ENCODE measurements around the gene CRTC2.

CRTC2 gene

DNA sequence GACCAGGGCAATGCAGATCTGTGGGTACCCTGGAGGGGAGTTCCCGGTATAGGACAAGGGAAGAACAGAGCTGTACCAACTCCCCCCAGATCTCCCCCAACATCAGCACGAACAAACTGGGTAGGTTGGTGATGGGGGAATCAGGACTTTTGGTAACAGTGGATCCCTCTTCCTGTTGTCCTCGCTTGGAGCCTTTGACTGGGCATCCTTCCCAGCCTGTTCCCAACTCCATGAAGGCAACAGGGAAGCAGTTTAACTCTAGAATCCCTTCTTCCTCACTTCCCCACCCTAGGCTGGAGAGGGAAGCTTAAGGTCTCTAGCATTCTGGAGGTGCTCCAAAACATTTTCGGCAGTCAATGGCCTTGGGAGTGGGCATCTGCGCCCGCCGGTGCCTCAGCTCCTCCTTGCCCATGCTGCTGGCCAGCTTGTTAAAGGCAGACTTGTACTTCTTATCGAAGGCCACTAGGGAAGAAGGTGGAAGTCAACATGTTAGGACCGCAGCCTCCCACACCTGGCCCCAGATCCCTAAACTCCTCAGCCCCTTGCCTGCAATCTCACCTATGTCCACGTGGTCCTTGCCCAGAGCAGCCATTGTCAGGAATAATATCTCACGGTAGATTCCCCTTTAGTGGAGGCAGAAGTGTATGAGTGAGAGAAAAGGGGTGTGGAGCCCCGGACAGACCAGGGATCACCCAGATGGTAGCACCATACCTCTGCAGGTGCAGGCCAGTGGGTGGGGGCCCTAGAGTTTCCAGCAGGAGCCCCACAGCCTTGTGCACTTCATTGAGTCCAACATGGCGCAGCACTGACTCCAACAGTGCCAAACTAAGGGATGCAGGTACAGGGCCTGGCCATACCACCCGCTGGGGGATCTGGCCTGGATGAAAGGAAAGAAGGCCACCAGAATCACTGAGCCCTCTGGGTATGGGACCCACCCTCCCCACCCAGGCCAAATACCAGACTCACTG lies 28.1 kb downstream of the CRTC2 start:
- TF ChIP-seq EZH2 (IDR thresholded peaks at IDR 0.05; ENCODE audit: borderline replicate concordance, low read length), result no peak
- TF ChIP-seq, protein P1, sequence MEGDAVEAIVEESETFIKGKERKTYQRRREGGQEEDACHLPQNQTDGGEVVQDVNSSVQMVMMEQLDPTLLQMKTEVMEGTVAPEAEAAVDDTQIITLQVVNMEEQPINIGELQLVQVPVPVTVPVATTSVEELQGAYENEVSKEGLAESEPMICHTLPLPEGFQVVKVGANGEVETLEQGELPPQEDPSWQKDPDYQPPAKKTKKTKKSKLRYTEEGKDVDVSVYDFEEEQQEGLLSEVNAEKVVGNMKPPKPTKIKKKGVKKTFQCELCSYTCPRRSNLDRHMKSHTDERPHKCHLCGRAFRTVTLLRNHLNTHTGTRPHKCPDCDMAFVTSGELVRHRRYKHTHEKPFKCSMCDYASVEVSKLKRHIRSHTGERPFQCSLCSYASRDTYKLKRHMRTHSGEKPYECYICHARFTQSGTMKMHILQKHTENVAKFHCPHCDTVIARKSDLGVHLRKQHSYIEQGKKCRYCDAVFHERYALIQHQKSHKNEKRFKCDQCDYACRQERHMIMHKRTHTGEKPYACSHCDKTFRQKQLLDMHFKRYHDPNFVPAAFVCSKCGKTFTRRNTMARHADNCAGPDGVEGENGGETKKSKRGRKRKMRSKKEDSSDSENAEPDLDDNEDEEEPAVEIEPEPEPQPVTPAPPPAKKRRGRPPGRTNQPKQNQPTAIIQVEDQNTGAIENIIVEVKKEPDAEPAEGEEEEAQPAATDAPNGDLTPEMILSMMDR (IDR thresholded peaks at IDR 0.05; ENCODE audit: low read length), result no peak
- no peaks in the 10 kb centered on the region for H3K9me2 ChIP-seq (ENCODE audit: low read depth, low read length)
- no peak overlapping the region for H3K4me2 ChIP-seq (ENCODE audit: low read length)
- no peak overlapping the region for H2AFZ ChIP-seq (ENCODE audit: low read length)
- no peaks in the 10 kb centered on the region for H3F3A ChIP-seq (ENCODE audit: insufficient read depth, low read length)
- H3K9ac ChIP-seq (ENCODE audit: low read length), result no peak overlapping the region
- no peaks in the 10 kb centered on the region for H3K27me3 ChIP-seq (ENCODE audit: insufficient read depth, low read length)
- peaks cover 54% of the 10 kb centered on the region for H3K36me3 ChIP-seq (ENCODE audit: insufficient read depth, low read length)
- no peaks in the 10 kb centered on the region for H4K20me1 ChIP-seq (ENCODE audit: insufficient read depth, low read length)
- H3K27ac ChIP-seq (ENCODE audit: low read depth, low read length, poor library complexity, severe bottlenecking), result no peak overlapping the region
- H3K4me3 ChIP-seq (ENCODE audit: low read depth, low read length, poor library complexity, severe bottlenecking), result no peak overlapping the region
- H3K4me1 ChIP-seq (ENCODE audit: insufficient read depth, low read length, severe bottlenecking), result peaks cover 3% of the 10 kb centered on the region
- no peaks in the 10 kb centered on the region for H3K79me2 ChIP-seq (ENCODE audit: insufficient read depth, low read length)
- no peaks in the 10 kb centered on the region for H3K9me3 ChIP-seq (ENCODE audit: low read length)

DNA sequence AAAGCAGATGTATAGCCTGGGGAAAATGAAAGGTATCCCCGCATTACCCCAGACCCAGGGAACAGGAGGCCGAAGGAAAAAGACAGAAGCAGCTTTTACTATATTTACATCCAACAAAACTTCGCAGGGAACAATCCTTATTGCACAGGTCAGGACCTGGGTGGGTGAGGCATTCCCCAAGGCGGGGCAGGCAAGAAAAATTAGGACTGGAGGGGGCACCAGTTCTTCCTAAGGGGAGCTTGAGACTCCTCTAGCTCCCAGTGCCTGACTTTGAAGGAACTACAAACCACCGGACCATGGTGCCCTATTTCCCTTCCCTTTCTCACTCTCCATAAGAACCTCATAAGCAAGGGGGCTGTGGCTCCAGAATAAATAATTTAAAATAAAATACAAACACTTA lies 29.0 kb downstream of the CRTC2 start:
- H3K36me3 ChIP-seq (ENCODE audit: insufficient read depth, low read length), result peaks cover 46% of the 10 kb centered on the region
- TF ChIP-seq EZH2 (IDR thresholded peaks at IDR 0.05; ENCODE audit: borderline replicate concordance, low read length), result no peak
- TF ChIP-seq, protein P1 (IDR thresholded peaks at IDR 0.05; ENCODE audit: low read length), result no peak
- H3K9me2 ChIP-seq (ENCODE audit: low read depth, low read length), result no peaks in the 10 kb centered on the region
- H3K27me3 ChIP-seq (ENCODE audit: insufficient read depth, low read length), result no peaks in the 10 kb centered on the region
- no peak overlapping the region for H2AFZ ChIP-seq (ENCODE audit: low read length)
- no peaks in the 10 kb centered on the region for H3F3A ChIP-seq (ENCODE audit: insufficient read depth, low read length)
- no peak overlapping the region for H3K4me3 ChIP-seq (ENCODE audit: low read depth, low read length, poor library complexity, severe bottlenecking)
- H4K20me1 ChIP-seq (ENCODE audit: insufficient read depth, low read length), result no peaks in the 10 kb centered on the region
- no peaks in the 10 kb centered on the region for H3K79me2 ChIP-seq (ENCODE audit: insufficient read depth, low read length)
- no peak overlapping the region for H3K27ac ChIP-seq (ENCODE audit: low read depth, low read length, poor library complexity, severe bottlenecking)
- H3K9ac ChIP-seq (ENCODE audit: low read length), result no peak overlapping the region
- H3K9me3 ChIP-seq (ENCODE audit: low read length), result no peaks in the 10 kb centered on the region
- H3K4me2 ChIP-seq (ENCODE audit: low read length), result no peak overlapping the region
- H3K4me1 ChIP-seq (ENCODE audit: insufficient read depth, low read length, severe bottlenecking), result peaks cover 3% of the 10 kb centered on the region

DNA sequence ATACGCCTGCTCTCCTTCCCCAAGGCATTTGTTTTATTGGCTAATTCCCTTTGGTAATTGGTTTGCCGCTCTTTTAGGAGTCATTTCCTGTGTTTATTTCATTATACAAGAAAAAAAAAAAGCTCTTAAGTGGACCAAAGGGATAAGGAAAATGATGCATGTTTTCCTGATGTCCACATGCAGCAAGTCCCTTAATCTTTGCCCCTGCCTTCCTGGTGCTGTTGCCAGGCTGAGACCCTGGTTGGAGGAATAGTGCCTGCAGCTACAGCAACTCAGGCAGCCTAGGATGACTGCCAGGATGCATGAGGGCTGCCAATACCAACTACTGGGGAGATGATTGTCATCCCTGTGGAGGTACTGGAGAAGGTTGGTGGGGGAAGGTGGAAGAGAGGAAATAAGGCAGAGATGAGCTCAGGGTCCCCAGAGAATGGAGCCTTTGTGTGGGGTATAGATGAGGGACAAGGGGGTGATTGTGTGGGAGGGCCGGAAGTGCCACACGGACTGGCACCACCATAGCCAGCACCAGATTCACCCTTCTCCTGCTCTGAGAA lies 29.5 kb downstream of the CRTC2 start:
- H3K4me1 ChIP-seq (ENCODE audit: insufficient read depth, low read length, severe bottlenecking), result peaks cover 6% of the 10 kb centered on the region
- H3K79me2 ChIP-seq (ENCODE audit: insufficient read depth, low read length), result no peaks in the 10 kb centered on the region
- H3K9me2 ChIP-seq (ENCODE audit: low read depth, low read length), result no peaks in the 10 kb centered on the region
- no peaks in the 10 kb centered on the region for H3K27me3 ChIP-seq (ENCODE audit: insufficient read depth, low read length)
- no peaks in the 10 kb centered on the region for H3K9me3 ChIP-seq (ENCODE audit: low read length)
- H3K36me3 ChIP-seq (ENCODE audit: insufficient read depth, low read length), result peaks cover 40% of the 10 kb centered on the region
- no peak overlapping the region for H3K4me2 ChIP-seq (ENCODE audit: low read length)
- H4K20me1 ChIP-seq (ENCODE audit: insufficient read depth, low read length), result no peaks in the 10 kb centered on the region
- H3F3A ChIP-seq (ENCODE audit: insufficient read depth, low read length), result no peaks in the 10 kb centered on the region
- no peak overlapping the region for H3K4me3 ChIP-seq (ENCODE audit: low read depth, low read length, poor library complexity, severe bottlenecking)
- H3K9ac ChIP-seq (ENCODE audit: low read length), result no peak overlapping the region
- peak overlapping the region; percentile 64 for H3K27ac ChIP-seq (ENCODE audit: low read depth, low read length, poor library complexity, severe bottlenecking)
- TF ChIP-seq EZH2 (IDR thresholded peaks at IDR 0.05; ENCODE audit: borderline replicate concordance, low read length), result no peak
- TF ChIP-seq, protein P1 (IDR thresholded peaks at IDR 0.05; ENCODE audit: low read length), result no peak
- no peak overlapping the region for H2AFZ ChIP-seq (ENCODE audit: low read length)
